ENCODE measurements around the gene RTN3.

RTN3 gene

DNA sequence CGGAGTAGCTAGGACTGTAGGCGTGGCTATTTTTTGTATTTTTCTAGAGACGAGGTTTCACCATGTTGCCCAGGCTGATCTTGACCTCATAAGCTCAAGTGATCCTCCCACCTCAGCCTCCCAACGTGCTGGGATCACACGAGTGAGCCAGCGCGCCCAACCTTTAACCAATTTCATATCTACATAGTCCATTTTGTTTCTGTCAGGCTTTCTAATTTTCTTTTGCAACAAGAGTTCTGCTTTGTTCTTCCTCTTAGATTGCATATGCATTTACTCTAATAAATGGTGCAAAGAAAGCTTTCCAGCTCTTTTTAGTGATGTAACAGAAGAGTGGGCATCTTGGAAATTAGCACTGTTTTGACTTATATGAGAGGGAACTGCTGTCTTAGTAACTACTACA, 13.3 kb downstream of the RTN3 start:
- DNase-seq (ENCODE audit: low spot score) (no peak), ATAC-seq (ENCODE audit: low read depth) (no peak)
- H3K4me1 ChIP-seq (ENCODE audit: insufficient read depth, poor library complexity, severe bottlenecking), result peaks cover 6% of the 10 kb centered on the region
- H3K9me3 ChIP-seq (ENCODE audit: severe bottlenecking), result no peaks in the 10 kb centered on the region
- H3K36me3 ChIP-seq (ENCODE audit: low read depth), result no peaks in the 10 kb centered on the region
- H3K4me3 ChIP-seq (ENCODE audit: severe bottlenecking), result no peak overlapping the region
- no peak for TF ChIP-seq CTCF (IDR thresholded peaks at IDR 0.05; ENCODE audit: poor library complexity, severe bottlenecking)
- H3K27ac ChIP-seq (ENCODE audit: poor library complexity, severe bottlenecking), result no peak overlapping the region
- no peaks in the 10 kb centered on the region for H3K27me3 ChIP-seq (ENCODE audit: insufficient read depth, poor library complexity, severe bottlenecking)

DNA sequence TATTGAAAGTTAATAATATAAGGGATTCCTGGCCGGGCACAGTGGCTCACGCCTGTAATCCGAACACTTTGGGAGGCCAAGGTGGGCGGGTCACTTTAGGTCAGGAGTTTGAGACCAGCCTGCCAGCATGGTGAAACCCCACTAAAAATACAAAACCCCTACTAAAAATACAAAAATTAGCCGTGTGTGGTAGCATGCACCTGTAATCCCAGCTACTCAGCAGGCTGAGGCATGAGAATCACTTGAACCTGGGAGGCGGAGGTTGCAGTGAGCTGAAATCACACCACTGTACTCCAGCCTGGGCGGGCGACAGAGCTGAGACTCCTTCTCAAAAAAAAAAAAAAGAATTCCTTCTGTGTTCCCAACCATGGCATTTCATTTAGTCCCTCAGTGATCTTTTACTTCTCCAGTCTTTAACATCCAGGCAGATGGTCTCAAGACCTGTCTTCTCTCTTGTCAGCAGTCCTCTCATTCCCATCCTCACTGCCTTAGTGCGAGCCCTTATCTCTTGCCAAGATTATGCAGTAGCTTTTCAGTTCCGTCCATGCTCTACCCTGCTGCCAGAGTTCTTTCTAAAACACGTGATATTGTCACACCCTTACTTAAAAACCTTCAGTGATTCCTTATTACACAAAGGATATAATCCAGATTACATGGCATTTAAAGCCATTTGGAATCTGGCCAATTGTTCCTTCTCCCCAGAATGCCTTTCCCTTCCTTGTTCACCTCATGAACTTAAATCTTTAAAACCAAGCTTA, 17.9 kb downstream of the RTN3 start:
- H3K9me3 ChIP-seq (ENCODE audit: severe bottlenecking), result no peaks in the 10 kb centered on the region
- no peaks in the 10 kb centered on the region for H3K27me3 ChIP-seq (ENCODE audit: insufficient read depth, poor library complexity, severe bottlenecking)
- ATAC-seq (ENCODE audit: low read depth), result no peak
- no peaks in the 10 kb centered on the region for H3K36me3 ChIP-seq (ENCODE audit: low read depth)
- no peak overlapping the region for H3K27ac ChIP-seq (ENCODE audit: poor library complexity, severe bottlenecking)
- H3K4me3 ChIP-seq (ENCODE audit: severe bottlenecking), result no peak overlapping the region
- no peak for TF ChIP-seq CTCF (IDR thresholded peaks at IDR 0.05; ENCODE audit: poor library complexity, severe bottlenecking)
- DNase-seq (ENCODE audit: low spot score), result no peak
- no peaks in the 10 kb centered on the region for H3K4me1 ChIP-seq (ENCODE audit: insufficient read depth, poor library complexity, severe bottlenecking)

- no peak for ATAC-seq (ENCODE audit: low read depth)
- Histone ChIP-seq H3K27me3 (ENCODE audit: insufficient read depth, poor library complexity, severe bottlenecking) (no peaks in the 10 kb centered on the region), H3K9me3 (ENCODE audit: severe bottlenecking) (no peaks in the 10 kb centered on the region), H3K27ac (ENCODE audit: poor library complexity, severe bottlenecking) (no peak overlapping the region), H3K4me3 (ENCODE audit: severe bottlenecking) (no peak overlapping the region), H3K36me3 (ENCODE audit: low read depth) (no peaks in the 10 kb centered on the region), H3K4me1 (ENCODE audit: insufficient read depth, poor library complexity, severe bottlenecking) (no peaks in the 10 kb centered on the region)
- TF ChIP-seq CTCF (IDR thresholded peaks at IDR 0.05; ENCODE audit: poor library complexity, severe bottlenecking), result no peak
- DNase-seq (ENCODE audit: low spot score), result no peak
These were observed 18.6 kb downstream of the RTN3 start for GRCh38 chr11:63699896-63700295.

- no peak for TF ChIP-seq CTCF (IDR thresholded peaks at IDR 0.05; ENCODE audit: poor library complexity, severe bottlenecking)
- Histone ChIP-seq H3K27ac (ENCODE audit: poor library complexity, severe bottlenecking) (no peak overlapping the region), H3K9me3 (ENCODE audit: severe bottlenecking) (no peaks in the 10 kb centered on the region), H3K27me3 (ENCODE audit: insufficient read depth, poor library complexity, severe bottlenecking) (no peaks in the 10 kb centered on the region), H3K36me3 (ENCODE audit: low read depth) (peaks cover 11% of the 10 kb centered on the region; the same call in 1 of the 2 replicates), H3K4me1 (ENCODE audit: insufficient read depth, poor library complexity, severe bottlenecking) (no peaks in the 10 kb centered on the region), H3K4me3 (ENCODE audit: severe bottlenecking) (no peak overlapping the region)
- ATAC-seq (ENCODE audit: low read depth) (no peak), DNase-seq (ENCODE audit: low spot score) (no peak)
These were observed 24.2 kb downstream of the RTN3 start for GRCh38 chr11:63705526-63705925.

GRCh38 chr11:63708764-63709163, 27.5 kb downstream of the RTN3 start:
- no peak for TF ChIP-seq CTCF (IDR thresholded peaks at IDR 0.05; ENCODE audit: poor library complexity, severe bottlenecking)
- H3K27me3 ChIP-seq (ENCODE audit: insufficient read depth, poor library complexity, severe bottlenecking), result no peaks in the 10 kb centered on the region
- ATAC-seq (ENCODE audit: low read depth), result no peak

More at GRCh38 chr11:63708764-63709163, 27.5 kb downstream of the RTN3 start:
- Histone ChIP-seq H3K4me3 (ENCODE audit: severe bottlenecking) (no peak overlapping the region), H3K9me3 (ENCODE audit: severe bottlenecking) (no peaks in the 10 kb centered on the region), H3K4me1 (ENCODE audit: insufficient read depth, poor library complexity, severe bottlenecking) (no peaks in the 10 kb centered on the region), H3K36me3 (ENCODE audit: low read depth) (peaks cover 11% of the 10 kb centered on the region; the same call in 1 of the 2 replicates), H3K27ac (ENCODE audit: poor library complexity, severe bottlenecking) (no peak overlapping the region)
- no peak for DNase-seq (ENCODE audit: low spot score)
